Peyer's patch (tissue), 4 donors: ENCODE measurements around the gene TJP2. TPM values are rescaled to one million over a fixed set of nuclear protein-coding genes. Genes with fewer than 3 reads are reported as not detected.
A peak's percentile ranks its signal among the peaks of the same experiment; 100 is the strongest.

ENCODE experiments used
- DNase-seq, 3 donors: peaks; one replicate each; pipeline ENCODE4 v3.0.0-alpha.2; 2017 to 2019
- H3K27ac ChIP-seq, 4 donors: fragments of 200-600 bp; sonication (generic); one replicate each; pipeline ENCODE4 v1.5.1; 2016 to 2019
- H3K27me3 ChIP-seq, 2 donors: fragments of 200-600 bp; sonication (generic); one replicate each; pipeline ENCODE4 v1.5.1; 2019
- H3K36me3 ChIP-seq, 3 donors: fragments of 200-600 bp; sonication (generic); one replicate each; pipeline ENCODE4 v1.5.1; 2016 to 2019
- H3K4me1 ChIP-seq, 4 donors: fragments of 200-600 bp; sonication (generic); one replicate each; pipeline ENCODE4 v1.5.1; 2016 to 2019
- H3K4me3 ChIP-seq, 4 donors: fragments of 200-600 bp; sonication (generic); 1 replicate in 3 of 4; 2 replicates in 1 of 4; pipeline ENCODE4 v1.5.1; 2016 to 2019; ENCODE audit warnings: mild to moderate bottlenecking in 1 of 4
- H3K9me3 ChIP-seq, 4 donors: fragments of 200-600 bp; sonication (generic); one replicate each; pipeline ENCODE4 v1.5.1; 2016 to 2019; ENCODE audit warnings: mild to moderate bottlenecking in 1 of 4
- CTCF ChIP-seq, 6 experiments: fragments of 450-650 bp in 4 of 6; fragments of 200-600 bp in 2 of 6; sonication (generic) in 1 of 6; IDR thresholded peaks; one replicate each; pipeline ENCODE4 v1.5.1; 2017 to 2019; ENCODE audit warnings: antibody characterized with exemption in 6 of 6, mild to moderate bottlenecking in 3 of 6, moderate library complexity in 1 of 6
- POLR2A ChIP-seq, 2 donors: fragments of 450-650 bp; IDR thresholded peaks; one replicate each; pipeline ENCODE4 v1.5.1; 2017; ENCODE audit warnings: antibody characterized with exemption in 2 of 2, mild to moderate bottlenecking in 2 of 2, moderate library complexity in 2 of 2
- total RNA-seq, 4 donors: library from RNA; depleted of rRNA; stranded (reverse); fragments of >200 nt; gene quantifications; one replicate each; pipeline ENCODE4 v1.1.0, GENCODE V29; 2016

TJP2 gene
- total RNA-seq, 4 donors from 2014 or later, result 102 to 405 (median 263) TPM

DNA sequence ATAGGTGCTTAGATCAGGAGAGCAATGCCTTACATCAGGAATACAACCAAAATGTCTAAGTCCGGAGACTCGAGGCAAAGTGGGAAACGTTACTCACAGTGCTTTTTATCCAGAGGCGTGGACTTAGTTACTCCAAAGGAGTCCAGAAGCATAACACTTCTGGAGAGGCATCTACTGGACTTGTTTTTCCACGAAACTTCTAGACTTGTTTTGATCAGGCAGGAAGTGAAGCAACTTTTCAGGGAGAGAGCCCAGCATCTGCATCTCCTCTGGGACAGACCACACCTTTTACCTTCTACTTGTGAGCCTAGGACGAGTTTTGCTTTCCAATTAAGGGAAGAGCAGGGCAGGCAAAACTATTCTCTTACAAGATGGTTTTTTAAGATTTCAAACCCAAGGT is 1.2 kb upstream of the TJP2 start:
- H3K36me3 ChIP-seq, result no peaks in the 10 kb centered on the region
- no peak for DNase-seq
- TF ChIP-seq POLR2A (IDR thresholded peaks at IDR 0.05) (no peak), CTCF (IDR thresholded peaks at IDR 0.05) (no peak)
- no peaks in the 10 kb centered on the region for H3K27me3 ChIP-seq
- no peak overlapping the region for H3K27ac ChIP-seq
- no peaks in the 10 kb centered on the region for H3K9me3 ChIP-seq
- H3K4me3 ChIP-seq, result no peak overlapping the region
- peaks cover 0 to 30% (median 5%) of the 10 kb centered on the region in 4 donors for H3K4me1 ChIP-seq

GRCh38 chr9:69173497-69173890 is 583 bp upstream of the TJP2 start:
- peak overlapping the region in 3 of 4 donors; percentile 53 to 71 (median 69) for H3K27ac ChIP-seq
- TF ChIP-seq POLR2A (IDR thresholded peaks at IDR 0.05) (no peak), CTCF (IDR thresholded peaks at IDR 0.05) (no peak)
- H3K27me3 ChIP-seq, result no peaks in the 10 kb centered on the region
- H3K36me3 ChIP-seq, result no peaks in the 10 kb centered on the region
- no peaks in the 10 kb centered on the region for H3K9me3 ChIP-seq
- H3K4me3 ChIP-seq, result peak overlapping the region; percentile 38 to 63 (median 58)
- DNase-seq, result no peak
- peaks cover 0 to 30% (median 5%) of the 10 kb centered on the region in 4 donors for H3K4me1 ChIP-seq

DNA sequence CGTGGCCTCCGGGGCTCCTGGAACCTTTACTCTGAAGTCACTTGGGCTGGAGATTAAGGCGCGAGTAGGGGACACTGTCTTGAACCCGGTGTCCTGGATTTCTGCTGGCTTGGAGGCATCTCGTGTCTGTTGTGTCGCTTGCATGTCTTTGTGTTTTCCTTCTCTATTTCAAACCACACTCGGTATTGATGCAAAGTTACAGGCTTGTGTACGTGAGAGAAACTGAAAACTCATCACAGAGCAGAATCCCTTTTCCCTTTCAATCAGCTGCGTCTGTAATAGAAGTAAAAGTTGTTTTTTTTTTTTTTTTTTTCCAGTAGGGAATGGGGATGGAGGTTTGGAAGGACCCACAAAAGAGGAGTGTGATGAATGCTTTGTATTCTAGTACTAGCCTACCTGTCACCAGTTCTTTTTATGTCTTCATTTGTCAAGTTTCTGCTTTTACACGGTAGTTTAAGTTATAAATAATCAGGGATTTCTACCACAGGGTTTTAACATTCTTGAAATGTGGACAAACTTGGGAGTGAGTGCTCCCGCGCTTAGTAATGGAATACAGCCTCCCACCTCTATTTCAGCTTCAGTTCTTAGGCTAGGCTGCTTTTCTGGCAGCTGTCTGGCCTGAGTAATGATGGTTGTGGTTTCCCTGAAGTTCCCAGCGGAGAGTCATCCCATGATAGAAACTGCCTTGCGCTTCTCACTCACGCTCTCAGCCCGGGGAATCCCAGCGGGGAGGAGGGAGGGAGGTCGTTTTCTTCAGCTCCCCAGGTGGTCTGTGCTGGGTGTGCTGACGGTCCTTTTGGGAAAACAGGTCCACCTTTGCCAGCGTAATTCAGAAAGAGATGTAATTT is 763 bp downstream of the TJP2 start:
- Histone ChIP-seq H3K27ac (peak overlapping the region in 3 of 4 donors; percentile 53 to 71 (median 69)), H3K27me3 (no peaks in the 10 kb centered on the region), H3K4me1 (peaks cover 0 to 30% (median 5%) of the 10 kb centered on the region in 4 donors), H3K9me3 (no peaks in the 10 kb centered on the region), H3K36me3 (no peaks in the 10 kb centered on the region), H3K4me3 (peak overlapping the region; percentile 38 to 63 (median 58))
- TF ChIP-seq POLR2A (IDR thresholded peaks at IDR 0.05) (no peak), CTCF (IDR thresholded peaks at IDR 0.05) (no peak)
- peak in 2 of 3 donors; percentile 17 to 48 for DNase-seq

DNA sequence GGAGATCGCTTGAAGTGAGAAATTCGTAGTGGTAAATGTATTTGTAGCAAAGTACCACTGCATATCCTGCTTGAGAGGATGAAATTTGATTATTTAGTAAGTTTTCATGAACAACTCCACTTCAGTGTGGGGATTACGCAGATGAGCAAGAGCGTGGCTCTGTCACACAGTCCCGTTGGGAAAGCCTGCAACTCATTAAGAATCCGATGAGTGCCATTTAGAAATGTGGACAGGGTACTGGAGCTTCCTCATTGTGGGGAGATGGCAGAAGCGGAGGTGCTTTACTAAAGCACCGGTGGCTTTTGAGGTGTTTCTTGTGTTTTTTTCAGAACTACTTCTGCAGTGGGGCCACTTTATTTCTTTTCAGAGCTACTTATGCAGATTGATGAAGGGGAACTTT is 1.4 kb downstream of the TJP2 start:
- H3K36me3 ChIP-seq, result no peaks in the 10 kb centered on the region
- TF ChIP-seq CTCF (IDR thresholded peaks at IDR 0.05) (no peak), POLR2A (IDR thresholded peaks at IDR 0.05) (no peak)
- no peaks in the 10 kb centered on the region for H3K27me3 ChIP-seq
- peak overlapping the region in 2 of 4 donors; percentile 61 to 63 for H3K4me3 ChIP-seq
- DNase-seq, result no peak
- H3K9me3 ChIP-seq, result no peaks in the 10 kb centered on the region
- H3K4me1 ChIP-seq, result peaks cover 0 to 34% (median 5%) of the 10 kb centered on the region in 4 donors
- H3K27ac ChIP-seq, result peak overlapping the region in 1 of 4 donors; percentile 71

DNA sequence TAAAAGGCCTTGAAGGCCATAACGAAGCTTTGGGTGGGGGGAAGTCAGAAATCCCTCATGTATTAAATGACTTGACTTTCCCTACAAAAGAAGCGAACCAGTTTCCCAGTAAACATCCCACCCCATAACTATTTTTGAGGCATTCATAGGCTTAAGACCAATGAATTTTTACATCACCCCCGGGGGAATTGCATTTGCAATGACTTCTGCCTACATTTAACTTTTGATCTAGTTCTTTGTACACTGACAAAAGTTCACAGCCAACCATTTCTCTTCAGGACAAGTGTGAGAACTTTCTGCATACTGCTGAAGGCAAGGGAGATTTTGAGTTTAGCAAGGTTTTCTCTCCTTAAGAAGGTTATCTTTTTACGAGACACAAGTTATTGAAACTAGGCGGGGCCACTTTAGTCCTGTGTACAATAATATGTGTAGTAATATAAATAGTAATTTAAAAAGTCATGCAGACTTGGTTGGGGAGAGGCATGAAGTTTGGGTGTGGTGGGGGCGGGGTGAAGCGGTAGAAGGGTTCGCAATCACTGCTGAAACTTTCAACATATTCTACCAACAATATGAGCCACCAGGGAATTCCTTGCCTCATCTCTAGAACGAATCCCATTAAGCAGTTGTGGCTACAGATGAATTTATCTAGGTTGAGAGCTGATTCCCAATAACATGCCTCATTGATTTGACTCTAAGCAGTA is 2.5 kb downstream of the TJP2 start:
- Histone ChIP-seq H3K27ac (no peak overlapping the region), H3K4me1 (peaks cover 0 to 41% (median 5%) of the 10 kb centered on the region in 4 donors)

More for the DNA sequence above, 2.5 kb downstream of the TJP2 start:
- no peaks in the 10 kb centered on the region for H3K9me3 ChIP-seq
- no peak for DNase-seq
- H3K36me3 ChIP-seq, result no peaks in the 10 kb centered on the region
- H3K4me3 ChIP-seq, result no peak overlapping the region
- no peak for TF ChIP-seq POLR2A (IDR thresholded peaks at IDR 0.05)
- no peak for TF ChIP-seq CTCF (IDR thresholded peaks at IDR 0.05)
- H3K27me3 ChIP-seq, result no peaks in the 10 kb centered on the region
